ENCODE measurements around the gene PTPRD. TPM values are rescaled to one million over a fixed set of nuclear protein-coding genes. Genes with fewer than 3 reads are reported as not detected.

PTPRD gene
- total RNA-seq, 1 donor from 2014 or later = 109 TPM

- no peak overlapping the region for H3K4me3 Mint-ChIP-seq
- H3K9me3 Mint-ChIP-seq = peaks cover 4% of the 10 kb centered on the region
- peaks cover 6% of the 10 kb centered on the region for H3K27me3 Mint-ChIP-seq (ENCODE audit: low read depth)
- TF ChIP-seq CTCF (IDR thresholded peaks at IDR 0.05; ENCODE audit: unreplicated experiment) = no peak
- H3K4me1 Mint-ChIP-seq = peaks cover 8% of the 10 kb centered on the region
- no peaks in the 10 kb centered on the region for H3K36me3 Mint-ChIP-seq
- no peak overlapping the region for H3K27ac Mint-ChIP-seq
- no peak for DNase-seq (ENCODE audit: low spot score in 2 of 2, unreplicated experiment in 2 of 2)
Measured at GRCh38 chr9:8879284-8879683, 1733.5 kb downstream of the PTPRD start.

GRCh38 chr9:8877753-8878494 lies 1734.9 kb downstream of the PTPRD start:
- Mint-ChIP-seq H3K4me1 (peaks cover 8% of the 10 kb centered on the region), H3K36me3 (no peaks in the 10 kb centered on the region), H3K4me3 (no peak overlapping the region), H3K27ac (no peak overlapping the region), H3K9me3 (peaks cover 4% of the 10 kb centered on the region), H3K27me3 (ENCODE audit: low read depth) (peaks cover 8% of the 10 kb centered on the region)
- TF ChIP-seq CTCF (IDR thresholded peaks at IDR 0.05; ENCODE audit: unreplicated experiment) = no peak
- DNase-seq (ENCODE audit: low spot score in 2 of 2, unreplicated experiment in 2 of 2) = no peak

DNA sequence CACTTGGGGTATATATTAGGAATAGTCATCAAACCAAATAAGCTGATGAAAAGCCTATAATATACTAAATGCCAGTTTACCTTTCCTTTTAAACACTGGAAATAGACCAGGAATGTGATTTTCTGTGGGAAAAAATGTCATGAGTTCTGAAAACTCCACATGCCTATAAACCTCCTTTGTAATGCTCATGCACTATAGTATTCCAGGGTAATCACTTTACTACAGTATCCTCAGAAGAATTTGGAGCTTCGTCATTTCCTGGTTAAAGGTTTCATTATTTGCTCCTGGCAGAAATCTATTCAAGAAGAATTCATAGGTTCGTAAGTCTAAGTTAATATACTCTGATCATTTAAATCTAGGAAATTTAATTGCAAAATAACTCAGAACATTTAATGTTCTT lies 1736.5 kb downstream of the PTPRD start:
- no peak for DNase-seq (ENCODE audit: low spot score in 2 of 2, unreplicated experiment in 2 of 2)
- Mint-ChIP-seq H3K27ac (no peak overlapping the region), H3K36me3 (no peaks in the 10 kb centered on the region), H3K4me1 (peaks cover 10% of the 10 kb centered on the region), H3K4me3 (no peak overlapping the region), H3K27me3 (ENCODE audit: low read depth) (peaks cover 5% of the 10 kb centered on the region), H3K9me3 (peaks cover 4% of the 10 kb centered on the region)
- TF ChIP-seq CTCF (IDR thresholded peaks at IDR 0.05; ENCODE audit: unreplicated experiment) = no peak

- Mint-ChIP-seq H3K4me1 (peaks cover 17% of the 10 kb centered on the region), H3K36me3 (no peaks in the 10 kb centered on the region), H3K27ac (no peak overlapping the region), H3K9me3 (peaks cover 4% of the 10 kb centered on the region), H3K4me3 (no peak overlapping the region), H3K27me3 (ENCODE audit: low read depth) (peaks cover 4% of the 10 kb centered on the region)
- TF ChIP-seq CTCF (IDR thresholded peaks at IDR 0.05; ENCODE audit: unreplicated experiment) = no peak
- DNase-seq (ENCODE audit: low spot score in 2 of 2, unreplicated experiment in 2 of 2) = no peak
Measured at GRCh38 chr9:8874482-8874881, 1738.3 kb downstream of the PTPRD start.

DNA sequence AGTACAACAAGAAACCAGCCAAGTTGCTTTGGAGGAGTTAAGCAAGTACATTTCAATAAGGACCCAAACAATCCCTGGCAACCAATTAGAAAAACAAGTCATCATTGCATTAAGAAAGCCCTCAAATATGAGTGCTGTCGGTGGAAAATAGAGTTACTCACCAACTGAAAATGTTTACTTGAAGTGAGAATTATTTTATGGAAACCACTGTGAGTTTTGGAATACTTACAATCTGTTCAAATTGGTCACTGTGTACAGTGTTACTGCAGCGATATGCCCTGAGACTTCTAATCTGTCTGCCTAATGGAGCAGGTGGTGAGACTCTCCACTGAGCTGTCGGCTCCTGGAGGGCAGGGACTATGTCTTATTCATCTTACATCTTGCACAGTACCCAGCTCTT lies 1740.0 kb downstream of the PTPRD start:
- Mint-ChIP-seq H3K4me3 (no peak overlapping the region), H3K9me3 (peaks cover 4% of the 10 kb centered on the region), H3K4me1 (peaks cover 20% of the 10 kb centered on the region), H3K27ac (no peak overlapping the region), H3K27me3 (ENCODE audit: low read depth) (peaks cover 4% of the 10 kb centered on the region), H3K36me3 (no peaks in the 10 kb centered on the region)
- DNase-seq (ENCODE audit: low spot score in 2 of 2, unreplicated experiment in 2 of 2) = no peak
- no peak for TF ChIP-seq CTCF (IDR thresholded peaks at IDR 0.05; ENCODE audit: unreplicated experiment)

Measured in mesothelial cell of epicardium (in vitro differentiated cells).